DMS79 (cell line): ENCODE results near the gene PRR23C.
"Not testable (repeated sequence)": the region's sequence is repeated elsewhere in the genome, so short reads cannot be mapped to it uniquely, and the experiment has no call there.

ENCODE experiments used
- DNase-seq: peaks from one replicate; lab custom pipeline; 2025; lab: John Stamatoyannopoulos, UW

The PRR23C gene

GRCh38 chr3:139044366-139045210, at the start of gene PRR23C:
PRR23C (minus strand) TSS chr3:139044892; CDS start chr3:139044620, 272 bp downstream.
- DNase-seq, result no peak

- no peak for DNase-seq
Measured at GRCh38 chr3:139093840-139094239, 49.1 kb upstream of the PRR23C start.

- DNase-seq, result no peak
Measured at GRCh38 chr3:139088462-139089324, 44.0 kb upstream of the PRR23C start.

GRCh38 chr3:139087621-139088020, 42.9 kb upstream of the PRR23C start:
- DNase-seq, result no peak

GRCh38 chr3:139084176-139084575, 39.5 kb upstream of the PRR23C start:
- no peak for DNase-seq

GRCh38 chr3:139074565-139075115, 29.9 kb upstream of the PRR23C start:
- no peak for DNase-seq

GRCh38 chr3:139062918-139063317, 18.2 kb upstream of the PRR23C start:
- no peak for DNase-seq

- no peak for DNase-seq
Measured at GRCh38 chr3:139052802-139053600, 8.3 kb upstream of the PRR23C start.

GRCh38 chr3:139043554-139044365, 932 bp downstream of the PRR23C start:
- DNase-seq, result no peak

GRCh38 chr3:139037478-139037877, 7.2 kb downstream of the PRR23C start:
- DNase-seq, result no peak

- no peak for DNase-seq
Measured at GRCh38 chr3:139032326-139033002, 12.2 kb downstream of the PRR23C start.

- DNase-seq, result not testable (repeated sequence)
Measured at GRCh38 chr3:139030576-139030975, 14.1 kb downstream of the PRR23C start.

- no peak for DNase-seq
Measured at GRCh38 chr3:139024968-139025367, 19.7 kb downstream of the PRR23C start.

GRCh38 chr3:139020868-139021234, 23.8 kb downstream of the PRR23C start, which contains the start of gene PRR23B:
PRR23B (minus strand) TSS chr3:139020926; CDS start chr3:139020661, 265 bp downstream.
- no peak for DNase-seq

GRCh38 chr3:139020036-139020867, 24.4 kb downstream of the PRR23C start:
- no peak for DNase-seq

GRCh38 chr3:139016430-139017048, 28.2 kb downstream of the PRR23C start:
- no peak for DNase-seq

- no peak for DNase-seq
Measured at GRCh38 chr3:139006051-139006716, 38.5 kb downstream of the PRR23C start, which contains the start of gene PRR23A. PRR23A (minus strand) TSS chr3:139006268; CDS start chr3:139006268, 0 bp downstream.

GRCh38 chr3:139005356-139005993, 39.2 kb downstream of the PRR23C start:
- DNase-seq, result no peak
